ENCODE measurements around the gene CENPM. TPM values are rescaled to one million over a fixed set of nuclear protein-coding genes. Genes with fewer than 3 reads are reported as not detected.

The CENPM gene
- total and polyA plus RNA-seq, 8 donors = 0.14 to 1.7 (median 0.62) TPM

DNA sequence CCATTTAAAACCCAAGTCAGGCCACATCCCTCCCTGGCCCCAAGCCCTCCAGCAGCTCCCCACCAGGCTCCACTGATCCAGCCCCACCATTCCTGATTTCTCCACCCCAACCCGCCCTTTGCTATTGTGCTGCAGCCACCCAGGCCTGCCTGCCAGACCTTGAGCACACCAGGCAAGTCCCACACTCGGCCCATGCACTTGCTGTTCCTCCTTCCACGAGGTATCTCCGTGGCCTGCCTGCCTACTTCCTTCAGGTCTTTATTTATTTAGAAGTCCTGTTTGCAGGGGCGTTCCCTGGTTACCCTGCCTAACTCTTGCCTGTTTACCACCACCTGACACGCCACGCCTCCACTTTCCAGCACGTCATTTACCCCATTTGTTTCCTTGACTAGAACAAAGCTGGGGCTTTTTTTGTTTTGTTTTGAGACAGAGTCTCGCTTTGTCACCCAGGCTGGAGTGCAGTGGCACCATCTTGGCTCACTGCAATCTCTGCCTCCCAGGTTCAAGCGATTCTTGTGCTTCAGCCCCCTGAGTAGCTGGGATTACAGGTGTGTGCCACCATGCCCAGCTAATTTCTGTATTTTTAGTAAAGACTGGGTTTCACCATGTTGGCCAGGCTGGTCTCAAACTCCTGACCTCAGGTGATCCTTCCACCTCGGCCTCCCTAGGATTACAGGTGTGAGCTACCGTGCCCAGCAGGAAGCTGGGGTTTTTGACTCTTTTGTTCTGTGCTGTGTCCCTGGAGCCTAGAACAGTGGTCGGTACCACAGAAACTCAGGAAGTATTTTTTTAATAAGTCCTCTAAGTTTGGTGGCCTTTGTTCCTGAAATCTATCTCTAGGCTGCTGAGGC, 6.7 kb downstream of the CENPM start:
- DNase-seq = peak in 1 of 6 donors; percentile 15
- no peak overlapping the region for H3K4me3 ChIP-seq
- intact Hi-C loops (cut with DNase I) = loop anchor here in 2 of 3 donors (5.0 to 10.0 kb wide), 5 partner anchors 113 to 245 kb away; partner anchors contain the start of gene MEI1 (in 2 of the 2)

GRCh38 chr22:41936894-41937169, 10.1 kb downstream of the CENPM start:
- no peaks in the 10 kb centered on the region for H3K36me3 ChIP-seq
- no peaks in the 10 kb centered on the region for H3K27me3 ChIP-seq
- H3K9me3 ChIP-seq = no peaks in the 10 kb centered on the region
- no peak for TF ChIP-seq CTCF (IDR thresholded peaks at IDR 0.05)
- FAIRE-seq (no peak), ATAC-seq (no peak), DNase-seq (no peak)
- intact Hi-C loops (cut with DNase I) = no loop called here
- 90 to 99% methylated on average over 1 to 2 of the region's 2 CpGs for WGBS, 2 donors
- H3K27ac ChIP-seq = no peak overlapping the region
- no peaks in the 10 kb centered on the region for H3K4me1 ChIP-seq
- no peak overlapping the region for H3K4me3 ChIP-seq

More for the DNA sequence above, 6.7 kb downstream of the CENPM start:
- Histone ChIP-seq H3K4me1 (no peaks in the 10 kb centered on the region), H3K27me3 (no peaks in the 10 kb centered on the region), H3K36me3 (no peaks in the 10 kb centered on the region), H3K27ac (peak overlapping the region in 2 of 4 donors; percentile 8 to 16), H3K9me3 (no peaks in the 10 kb centered on the region)
- no peak for TF ChIP-seq CTCF (IDR thresholded peaks at IDR 0.05)
- ATAC-seq (peak in 2 of 4 donors; percentile 13 to 30), FAIRE-seq (no peak)
- WGBS, 2 donors = 85 to 91% methylated on average over 13 of the region's 13 CpGs

- DNase-seq (no peak), ATAC-seq (no peak), FAIRE-seq (no peak)
- no peaks in the 10 kb centered on the region for H3K27me3 ChIP-seq
- H3K36me3 ChIP-seq = no peaks in the 10 kb centered on the region
- H3K4me3 ChIP-seq = no peak overlapping the region
- no peaks in the 10 kb centered on the region for H3K9me3 ChIP-seq
- no peak for TF ChIP-seq CTCF (IDR thresholded peaks at IDR 0.05)
- H3K4me1 ChIP-seq = no peaks in the 10 kb centered on the region
- intact Hi-C loops (cut with DNase I) = no loop called here
- 95 to 97% methylated on average over 9 of the region's 9 CpGs for WGBS, 2 donors
- no peak overlapping the region for H3K27ac ChIP-seq
Measured at GRCh38 chr22:41935509-41935908, 11.4 kb downstream of the CENPM start.

- FAIRE-seq = no peak
- no peaks in the 10 kb centered on the region for H3K27me3 ChIP-seq
- no peaks in the 10 kb centered on the region for H3K4me1 ChIP-seq
- ATAC-seq = no peak
- DNase-seq = peak in 1 of 6 donors; percentile 44
- H3K36me3 ChIP-seq = no peaks in the 10 kb centered on the region
- intact Hi-C loops (cut with DNase I) = no loop called here
- H3K27ac ChIP-seq = no peak overlapping the region
- H3K4me3 ChIP-seq = no peak overlapping the region
- 92 to 100% methylated on average over 4 of the region's 4 CpGs for WGBS, 2 donors
- no peak for TF ChIP-seq CTCF (IDR thresholded peaks at IDR 0.05)
- no peaks in the 10 kb centered on the region for H3K9me3 ChIP-seq
Measured at GRCh38 chr22:41935015-41935351, 12.0 kb downstream of the CENPM start.

- Histone ChIP-seq H3K9me3 (no peaks in the 10 kb centered on the region), H3K27ac (no peak overlapping the region), H3K27me3 (no peaks in the 10 kb centered on the region), H3K4me3 (no peak overlapping the region), H3K4me1 (no peaks in the 10 kb centered on the region), H3K36me3 (no peaks in the 10 kb centered on the region)
- DNase-seq (peak in 1 of 6 donors; percentile 15), ATAC-seq (no peak), FAIRE-seq (no peak)
- 94 to 98% methylated on average over 17 of the region's 17 CpGs for WGBS, 2 donors
- intact Hi-C loops (cut with DNase I) = no loop called here
- TF ChIP-seq CTCF (IDR thresholded peaks at IDR 0.05) = no peak
Measured at GRCh38 chr22:41934284-41935014, 12.5 kb downstream of the CENPM start.
